ENCODE data around the gene EVA1C.
"Not testable (repeated sequence)": the region's sequence is repeated elsewhere in the genome, so short reads cannot be mapped to it uniquely, and the experiment has no call there.

The EVA1C gene

GRCh38 chr21:32390537-32391224 lies 21.8 kb upstream of the EVA1C start:
- DNase-seq (ENCODE audit: low spot score), result not testable (repeated sequence)

GRCh38 chr21:32391755-32392154 lies 20.8 kb upstream of the EVA1C start:
- DNase-seq (ENCODE audit: low spot score), result no peak

- DNase-seq (ENCODE audit: low spot score), result peak; percentile 27
These were observed 20.1 kb upstream of the EVA1C start for GRCh38 chr21:32392299-32392879.

- DNase-seq (ENCODE audit: low spot score), result peak; percentile 86
These were observed 19.4 kb upstream of the EVA1C start, which contains the start of gene URB1 for GRCh38 chr21:32392880-32393676. URB1 (minus strand) TSS chr21:32393012; CDS start chr21:32392910, 102 bp downstream.

DNA sequence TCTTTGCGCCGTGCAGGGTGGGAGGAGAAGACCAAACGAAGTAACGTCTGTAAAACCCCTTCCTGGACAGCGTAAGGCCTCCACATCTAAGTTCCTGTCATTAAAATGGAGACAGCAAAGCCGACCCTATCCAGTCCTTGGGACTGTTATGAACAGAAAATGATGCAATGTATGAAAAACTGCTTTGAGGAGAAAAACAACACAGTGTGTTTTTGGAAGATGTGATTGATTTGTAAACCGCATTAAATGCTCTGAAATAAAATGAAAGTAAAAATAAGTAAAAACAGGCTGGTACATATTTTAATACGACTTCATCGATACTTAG lies 18.9 kb upstream of the EVA1C start:
- no peak for DNase-seq (ENCODE audit: low spot score)

DNA sequence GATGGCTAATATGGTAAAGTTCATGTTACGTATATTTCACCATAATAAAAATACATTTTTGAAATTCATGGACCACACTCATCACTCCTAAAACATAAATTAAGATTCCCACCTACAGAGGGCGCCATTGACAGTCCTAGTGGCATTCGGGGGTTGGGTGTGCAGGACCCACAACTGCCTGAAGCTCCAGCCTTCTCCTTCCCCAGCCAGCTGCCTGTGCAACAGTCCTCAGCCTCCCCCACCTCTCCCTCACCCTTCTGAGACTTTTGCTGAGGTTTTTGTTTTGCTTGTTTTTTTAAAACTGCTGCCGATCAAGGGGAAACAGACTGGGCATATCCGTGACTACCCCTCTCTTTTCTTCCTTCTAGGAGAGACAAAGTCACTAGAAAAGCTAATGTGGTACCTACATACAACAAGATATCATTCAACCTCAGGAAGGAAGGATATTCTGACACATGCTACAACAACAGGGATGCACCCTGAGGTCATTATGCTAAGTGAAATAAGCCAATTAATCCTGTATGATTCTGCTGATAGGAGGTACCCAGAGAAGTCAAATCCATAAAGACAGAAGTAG lies 9.2 kb upstream of the EVA1C start:
- DNase-seq (ENCODE audit: low spot score), result peak; percentile 61

GRCh38 chr21:32406405-32406804 lies 6.1 kb upstream of the EVA1C start:
- DNase-seq (ENCODE audit: low spot score), result no peak

DNA sequence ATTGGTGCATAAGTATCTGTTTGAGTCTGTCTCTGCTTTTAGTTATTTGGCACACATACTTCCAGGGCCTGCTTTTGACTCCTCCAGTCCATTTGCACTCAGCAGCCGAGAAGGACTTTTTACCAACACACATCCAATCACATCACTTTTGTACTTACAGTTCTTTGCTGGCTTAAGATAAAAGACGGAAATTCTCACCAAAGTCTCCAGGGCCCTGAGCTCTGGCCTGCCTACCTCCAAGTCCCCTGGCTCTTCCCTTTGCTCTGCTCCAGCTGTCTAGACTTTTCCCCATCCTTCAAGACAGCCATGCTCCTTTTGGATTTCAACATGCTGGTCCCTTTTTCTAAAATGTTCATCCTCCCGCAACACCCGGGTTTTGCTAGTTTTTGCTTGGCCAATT lies 2.2 kb upstream of the EVA1C start:
- no peak for DNase-seq (ENCODE audit: low spot score)

- DNase-seq (ENCODE audit: low spot score), result no peak
These were observed 1.6 kb upstream of the EVA1C start for GRCh38 chr21:32410916-32411315.

GRCh38 chr21:32411350-32412161 lies 950 bp upstream of the EVA1C start:
- peak; percentile 52 for DNase-seq (ENCODE audit: low spot score)

- no peak for DNase-seq (ENCODE audit: low spot score)
These were observed 554 bp downstream of the EVA1C start for GRCh38 chr21:32413015-32413504.

DNA sequence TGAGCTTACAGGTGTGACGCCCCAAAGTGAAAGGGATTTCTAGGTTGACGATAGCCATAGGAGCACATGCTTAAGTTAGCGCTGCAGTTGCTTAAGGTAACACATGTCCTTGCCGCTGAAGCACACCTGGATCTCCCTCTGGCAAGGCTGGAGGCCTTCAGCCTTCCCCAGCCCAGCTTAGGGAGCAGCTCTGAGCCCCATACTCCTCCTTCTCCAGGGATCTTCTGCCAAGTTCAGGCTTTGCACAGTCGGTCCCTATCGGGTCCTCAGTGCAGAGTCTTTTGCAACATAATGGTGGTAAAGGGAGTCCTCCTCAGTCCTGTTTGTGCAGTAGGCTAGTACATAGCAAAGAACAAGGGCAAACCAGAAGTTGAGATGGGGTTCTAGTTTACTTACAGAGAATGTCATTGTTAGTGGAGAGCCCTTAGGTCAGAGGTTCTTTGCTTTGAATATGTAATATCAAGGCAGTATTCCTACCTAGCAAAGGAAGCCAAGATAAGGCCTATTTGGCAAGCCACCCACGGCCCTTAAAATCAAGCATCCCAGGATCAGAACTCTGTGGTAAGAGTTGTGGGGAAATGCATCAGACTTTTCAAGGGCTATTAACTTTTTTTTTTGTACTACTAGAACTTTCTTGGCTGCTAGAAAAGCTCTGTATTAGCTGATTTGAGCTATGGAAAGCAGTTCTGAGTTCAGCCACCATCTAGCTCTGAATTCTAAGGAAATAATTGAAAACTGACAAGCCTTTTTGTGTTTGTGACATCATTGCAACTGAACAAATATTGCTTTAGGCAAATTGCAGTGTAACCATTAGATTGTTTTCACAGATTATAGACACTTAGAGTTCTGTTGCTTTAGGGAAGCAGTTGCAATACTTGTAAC lies 1.4 kb downstream of the EVA1C start:
- no peak for DNase-seq (ENCODE audit: low spot score)

GRCh38 chr21:32414579-32415358 lies 2.3 kb downstream of the EVA1C start:
- peak; percentile 34 for DNase-seq (ENCODE audit: low spot score)

DNA sequence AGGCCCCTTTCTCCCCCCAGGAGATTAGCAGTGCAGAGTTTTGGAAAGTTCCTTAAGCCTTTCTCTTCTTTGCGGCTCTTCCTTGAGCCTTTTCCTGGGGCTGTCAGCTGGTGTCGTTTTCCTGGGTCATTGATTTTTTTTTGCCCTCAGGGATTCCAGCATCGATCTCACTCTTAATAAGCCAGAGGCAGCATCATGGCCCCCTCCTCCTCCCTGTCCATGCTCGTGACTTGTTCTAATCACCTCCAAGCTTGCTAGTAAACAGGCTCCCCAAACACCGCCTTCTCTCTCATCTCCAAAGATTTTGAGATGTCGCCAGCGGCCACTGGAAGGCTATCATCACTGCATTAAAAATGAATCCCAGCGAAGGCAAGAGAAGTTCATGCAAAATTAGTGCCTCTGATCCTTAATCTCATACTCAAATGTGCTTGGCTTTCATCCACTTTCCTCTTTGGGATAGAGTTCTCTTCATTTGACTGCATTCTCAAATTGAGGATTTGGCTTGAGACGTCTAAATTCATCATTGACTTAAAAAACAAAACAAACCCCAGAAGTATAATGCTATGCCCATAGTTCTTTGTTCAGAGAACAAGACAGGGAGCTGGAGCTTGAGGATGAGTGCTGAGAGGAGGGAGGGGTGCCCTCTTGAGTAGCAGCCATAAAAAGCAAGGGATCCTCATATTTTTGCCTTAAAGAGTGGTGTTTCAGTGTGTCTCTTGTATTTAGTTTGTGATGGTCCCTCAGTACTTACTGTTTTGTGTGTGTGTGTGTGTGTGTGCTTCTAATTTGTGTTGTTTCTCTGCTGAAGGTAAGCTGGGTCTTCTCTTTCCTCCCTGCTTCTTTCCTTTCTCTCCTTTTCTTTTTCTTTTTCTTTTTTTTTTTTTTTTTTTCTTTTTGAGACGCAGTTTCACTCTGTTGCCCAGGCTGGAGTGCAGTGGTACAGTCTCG lies 3.2 kb downstream of the EVA1C start:
- DNase-seq (ENCODE audit: low spot score), result no peak

DNA sequence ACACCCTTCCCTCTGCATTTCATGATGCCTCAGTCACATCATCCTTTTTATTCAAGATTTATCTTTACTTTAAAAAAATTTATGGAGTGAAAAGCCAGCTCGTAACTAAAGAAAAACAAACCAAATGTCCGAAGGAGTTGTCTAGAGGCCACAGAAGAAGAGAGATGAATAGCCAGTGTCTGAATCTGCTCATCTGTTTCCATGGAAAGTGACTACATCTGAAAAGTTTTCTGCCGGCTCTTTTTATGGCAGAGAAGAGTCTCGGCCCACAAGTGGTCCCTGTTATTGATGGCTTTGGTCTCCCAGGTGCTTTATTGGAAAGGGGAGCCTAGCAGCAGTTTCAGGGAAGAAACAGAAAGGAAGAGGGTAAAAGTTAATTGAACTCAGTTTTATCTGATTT lies 5.6 kb downstream of the EVA1C start:
- DNase-seq (ENCODE audit: low spot score), result no peak

GRCh38 chr21:32422064-32422463 lies 9.6 kb downstream of the EVA1C start:
- no peak for DNase-seq (ENCODE audit: low spot score)

GRCh38 chr21:32423320-32424190 lies 11.0 kb downstream of the EVA1C start:
- peak; percentile 71 for DNase-seq (ENCODE audit: low spot score)

- DNase-seq (ENCODE audit: low spot score), result no peak
These were observed 11.7 kb downstream of the EVA1C start for GRCh38 chr21:32424191-32424535.
